Motor neuron (in vitro differentiated cells): ENCODE measurements around the gene PEX19. TPM values are rescaled to one million over a fixed set of nuclear protein-coding genes. Genes with fewer than 3 reads are reported as not detected.

Experiments used
- ATAC-seq, 8 experiments: fragments of 200-7000 bp; cut with Tn5 transposase; replicated peaks in 6 of 8; 2 replicates each; pipeline ENCODE4 v1.8.0; 2021; ENCODE audit warnings: mild to moderate bottlenecking in 8 of 8, moderate library complexity in 8 of 8
- H3K27ac ChIP-seq, 2 donors: fragments of 250-450 bp; sonication (Bioruptor Pico); 2 replicates each; pipeline ENCODE4 v1.9.0; 2021; ENCODE audit warnings: antibody characterized with exemption in 2 of 2, mild to moderate bottlenecking in 2 of 2, moderate library complexity in 1 of 2
- H3K4me1 ChIP-seq, 2 donors: fragments of 250-450 bp; sonication (Bioruptor Pico); replicated peaks in 1 of 2; 2 replicates each; pipeline ENCODE4 v1.6.1; 2021; ENCODE audit warnings: antibody characterized with exemption in 2 of 2, mild to moderate bottlenecking in 2 of 2, moderate library complexity in 1 of 2
- H3K4me3 ChIP-seq, 5 donors: fragments of 250-450 bp; sonication (Bioruptor Pico); 2 replicates each; pipeline ENCODE4 v1.9.0; 2021; ENCODE audit warnings: antibody characterized with exemption in 5 of 5, mild to moderate bottlenecking in 5 of 5, moderate library complexity in 4 of 5
- WGBS, 10 experiments: fragments of 450-650 bp; shearing (Covaris generic); methylation state at CpG; one replicate each; pipeline ENCODE4 v1.0.0; 2022; 5-methylcytosine and 5-hydroxymethylcytosine counted together
- in situ Hi-C, 9 experiments: fragments of 400-800 bp; cut with MboI; loops; one replicate each; pipeline ENCODE4 v1.15.0; 2021; ENCODE audit warnings: low sequenced_read_pairs in 9 of 9, low pct_unique_long_range_greater_than_20kb in 2 of 9; ENCODE audit not compliant: unreplicated experiment in 9 of 9
- total RNA-seq, 8 experiments: library from RNA; unstranded; fragments of 300-600 nt; gene quantifications; 2 replicates each; pipeline versions ENCODE4 v1.2.3 to v1.2.4, GENCODE V29; 2022

PEX19 gene
- total RNA-seq, 8 experiments from 2014 or later, result 27.4 to 55.5 (median 41.3) TPM

DNA sequence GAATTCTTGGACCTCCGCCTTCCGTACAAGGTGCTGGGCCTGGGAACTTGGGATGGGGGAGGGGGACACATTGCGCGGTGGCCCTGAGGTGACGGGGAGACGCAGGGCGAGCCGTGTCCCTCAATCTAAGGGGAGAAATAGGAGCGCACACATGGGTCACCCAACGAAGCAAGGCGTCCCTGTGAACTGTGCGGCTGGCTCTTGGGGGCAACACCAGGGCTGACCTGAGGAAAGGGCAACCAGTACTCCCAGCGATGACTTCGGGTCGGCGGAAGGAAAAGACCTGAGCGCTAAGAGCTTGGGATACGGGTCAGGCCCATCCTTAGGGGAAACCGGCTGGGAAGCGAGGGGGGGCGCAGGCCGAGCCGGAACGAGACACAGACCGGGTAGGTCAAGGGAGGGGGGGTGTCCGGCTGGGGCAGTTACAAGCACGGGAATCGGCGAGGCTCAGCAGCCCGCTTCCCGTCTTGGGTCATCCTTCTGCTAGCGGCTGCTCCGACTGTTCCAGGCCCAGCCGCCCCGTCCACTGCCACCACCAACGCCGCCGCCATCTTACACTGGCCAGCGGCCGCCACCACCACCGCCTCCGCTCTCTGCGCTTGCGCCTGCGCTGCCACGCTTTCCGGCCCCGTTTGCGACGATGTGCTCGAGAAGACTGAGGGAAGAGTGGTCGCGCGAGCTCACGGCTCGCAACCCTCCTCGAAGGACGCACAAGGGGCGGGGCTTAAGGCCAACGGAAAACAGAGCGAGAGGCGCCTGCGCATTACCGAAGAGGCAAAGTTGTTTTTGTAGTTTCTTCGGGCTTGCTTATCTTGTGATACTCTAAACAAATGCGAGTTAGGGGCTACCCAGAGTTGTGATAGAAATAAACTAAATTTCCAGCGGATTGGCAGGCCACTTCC is 22.8 kb downstream of the PEX19 start, which contains the start of gene DCAF8:
TSS of gene DCAF8 (minus strand) at position 657 of the 902 bp plus-strand sequence. CDS start 18,541 bp downstream, outside the sequence.
- Histone ChIP-seq H3K27ac (peak within 1 kb of the TSS; percentile 91 to 98), H3K4me1 (peaks cover 13 to 21% of the 10 kb centered on the region in 2 donors), H3K4me3 (peak within 1 kb of the TSS; percentile 55 to 84 (median 77))
- 0 to 3% (median 1%) methylated on average over 2 to 34 of the region's 67 CpGs; no CpG with 5 or more reads in 2 of the 10 experiments for WGBS, 10 experiments
- in situ Hi-C loops, result no loop called here
- ATAC-seq, result peak; percentile 89 to 98 (median 96)

DNA sequence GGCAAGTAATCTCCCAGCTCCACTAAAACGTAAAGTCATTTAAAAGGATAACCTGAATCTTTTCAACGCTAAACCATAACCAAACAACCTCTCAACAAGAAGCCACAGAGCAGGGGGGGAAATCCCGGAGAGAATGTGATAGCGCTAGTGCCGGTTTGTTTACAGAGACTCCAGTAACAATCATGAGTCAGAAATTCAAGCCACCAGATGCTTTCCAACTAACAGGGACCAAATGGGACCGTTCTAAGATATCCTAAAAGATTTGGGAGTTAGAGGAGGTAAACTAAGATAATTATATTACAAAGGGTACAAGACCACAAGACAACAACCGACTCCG is 23.4 kb downstream of the PEX19 start:
- Histone ChIP-seq H3K4me1 (peaks cover 13 to 23% of the 10 kb centered on the region in 2 donors), H3K27ac (peak overlapping the region; percentile 91 to 98), H3K4me3 (peak overlapping the region; percentile 55 to 84 (median 77))
- in situ Hi-C loops, result no loop called here
- 0 to 10% (median 0%) methylated on average over 2 to 8 of the region's 8 CpGs; no CpG with 5 or more reads in 1 of the 10 experiments for WGBS, 10 experiments
- peak; percentile 4 to 47 (median 19) for ATAC-seq

DNA sequence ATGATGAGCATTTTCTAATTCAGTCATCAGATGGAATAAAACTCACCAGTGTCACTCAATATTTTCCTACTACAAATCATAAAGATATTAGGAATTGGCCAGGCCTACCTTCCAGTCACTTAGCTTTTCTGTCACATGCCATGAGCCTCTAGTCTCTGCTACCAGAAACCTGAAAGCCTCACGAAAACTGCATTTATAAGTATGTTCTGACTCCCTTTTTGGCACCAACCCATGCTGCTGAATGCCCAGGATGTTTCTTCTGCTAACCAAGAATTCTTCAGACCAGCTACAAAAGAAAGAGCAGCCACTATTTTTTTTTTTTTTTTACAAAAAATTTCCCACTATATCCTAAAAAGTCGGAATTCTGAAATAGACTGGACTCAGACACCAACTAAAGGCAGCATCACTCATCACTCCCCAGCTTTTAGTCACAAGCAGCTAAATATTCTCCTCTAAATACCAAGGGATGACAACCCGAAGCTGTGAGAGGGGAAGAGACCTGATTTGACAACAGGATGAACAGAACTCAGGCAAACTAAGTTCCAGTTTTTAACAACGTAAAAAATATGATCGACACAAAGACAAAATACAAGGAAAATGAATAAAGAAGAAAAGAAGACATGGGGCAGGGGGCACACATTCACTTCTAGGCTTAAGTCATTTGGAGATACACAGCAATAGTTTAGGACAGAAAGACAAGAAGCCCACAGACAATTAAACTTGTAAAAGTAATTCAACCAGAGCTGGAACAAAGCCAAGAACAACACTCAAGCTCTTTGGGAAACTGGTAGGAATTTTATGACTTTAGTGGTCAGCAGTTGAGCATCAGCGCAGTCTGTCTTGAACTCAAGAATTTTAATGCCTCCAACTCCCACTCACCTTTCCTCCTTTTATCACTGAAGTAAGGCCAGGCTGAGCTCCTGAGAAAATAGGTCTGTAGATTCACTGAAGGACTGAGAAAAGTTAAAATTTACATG is 24.2 kb downstream of the PEX19 start:
- Histone ChIP-seq H3K4me3 (peak overlapping the region; percentile 55 to 84 (median 77)), H3K27ac (peak overlapping the region in 1 of 2 donors; percentile 98), H3K4me1 (peaks cover 13 to 28% of the 10 kb centered on the region in 2 donors)
- in situ Hi-C loops, result no loop called here
- ATAC-seq, result peak in 1 of 8 experiments; percentile 23
- 14 to 93% (median 38%) methylated on average over 2 to 6 of the region's 6 CpGs for WGBS, 10 experiments

DNA sequence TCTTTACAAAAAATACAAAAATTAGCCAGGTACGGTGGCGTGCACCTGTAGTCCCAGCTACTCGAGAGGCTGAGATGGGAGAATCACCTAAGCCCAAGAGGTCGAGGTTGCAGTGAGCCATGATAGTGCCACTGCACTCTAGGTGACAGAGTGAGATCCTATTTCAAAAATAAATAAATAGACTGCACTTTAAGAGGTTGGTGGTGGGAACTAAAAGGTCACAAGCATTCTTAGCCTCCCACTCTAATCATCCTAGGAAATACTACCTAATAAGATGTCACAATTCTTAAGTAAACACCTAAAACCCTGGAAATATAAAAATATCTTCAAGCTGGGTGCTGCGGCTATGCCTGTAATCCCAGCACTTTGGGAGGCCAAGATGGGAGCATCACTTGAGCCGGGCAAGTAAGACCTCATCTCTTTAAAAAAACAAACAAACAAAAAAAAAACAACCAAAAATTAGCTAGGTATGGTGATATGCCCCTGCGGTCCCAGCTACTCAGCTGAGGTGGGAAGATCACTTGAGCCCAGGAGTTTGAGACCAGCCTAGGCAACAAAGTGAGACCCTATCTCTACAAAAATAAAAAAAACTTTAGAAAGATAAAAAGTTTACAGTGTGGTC is 26.6 kb downstream of the PEX19 start:
- Histone ChIP-seq H3K4me1 (peaks cover 13 to 28% of the 10 kb centered on the region in 2 donors), H3K4me3 (no peak overlapping the region), H3K27ac (no peak overlapping the region)
- in situ Hi-C loops, result no loop called here
- 89 to 100% (median 98%) methylated on average over 2 to 7 of the region's 7 CpGs; no CpG with 5 or more reads in 1 of the 10 experiments for WGBS, 10 experiments
- no peak for ATAC-seq

DNA sequence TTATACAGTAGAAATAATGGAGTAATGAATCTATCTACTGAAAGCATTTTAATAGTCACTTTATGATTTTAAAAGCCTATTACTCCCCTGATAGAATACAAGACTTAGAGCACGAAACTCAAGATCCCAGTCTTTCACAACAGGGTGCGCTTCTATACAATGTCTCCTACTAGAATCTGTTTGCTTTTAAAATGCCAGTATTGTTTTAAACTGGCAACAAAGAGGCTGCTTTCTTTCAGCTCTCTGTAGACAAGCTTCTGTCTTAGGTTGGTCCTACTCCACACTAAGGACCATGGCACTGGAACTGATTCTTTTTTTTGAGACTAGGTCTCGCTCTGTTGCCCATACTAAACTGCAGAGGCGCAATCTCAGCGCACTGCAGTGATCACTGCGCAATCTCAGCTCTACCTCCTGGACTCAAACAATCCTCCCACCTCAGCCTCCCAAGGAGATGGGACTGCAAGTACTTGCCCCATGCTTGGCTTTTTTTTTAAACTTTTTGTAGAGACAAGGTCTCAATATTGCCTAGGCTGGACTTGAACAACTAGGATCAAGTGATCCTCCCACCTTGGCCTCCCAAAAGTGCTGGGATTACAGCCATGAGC is 27.4 kb downstream of the PEX19 start:
- no peak overlapping the region for H3K27ac ChIP-seq
- 89 to 100% (median 96%) methylated on average over 1 to 6 of the region's 6 CpGs for WGBS, 10 experiments
- in situ Hi-C loops, result no loop called here

DNA sequence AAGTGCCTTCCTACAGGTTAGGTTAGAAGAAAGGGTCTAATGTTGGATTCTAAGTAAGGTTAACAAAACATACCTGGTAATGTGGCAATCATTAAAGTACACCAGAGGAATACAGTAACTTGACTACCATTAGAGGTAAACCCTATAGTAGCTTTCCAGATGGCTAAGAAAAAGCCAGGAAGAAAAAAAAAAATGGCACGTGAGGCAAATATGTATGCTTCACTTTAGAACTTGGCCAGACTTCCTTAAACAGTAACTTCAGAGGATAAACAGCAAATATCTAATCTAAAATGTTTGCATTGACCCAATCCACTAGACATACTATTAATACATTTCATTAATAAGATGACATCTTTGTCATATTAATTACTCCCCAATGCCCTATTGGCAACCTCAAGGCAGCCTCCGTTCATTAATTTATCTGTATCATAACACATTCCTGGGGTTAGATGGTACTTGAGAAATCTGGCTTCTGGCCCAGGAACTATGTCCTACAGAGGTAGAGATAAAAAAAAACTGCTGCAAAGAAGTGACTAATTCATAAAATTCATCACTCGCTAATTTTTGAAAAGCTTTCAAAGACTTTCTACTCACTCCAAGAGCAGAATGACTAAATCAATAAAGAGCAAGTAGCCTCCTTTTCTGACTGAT is 28.4 kb downstream of the PEX19 start:
- H3K4me1 ChIP-seq, result peaks cover 13 to 23% of the 10 kb centered on the region in 2 donors
- no peak overlapping the region for H3K27ac ChIP-seq
- 14 to 98% (median 88%) methylated on average over 1 to 3 of the region's 3 CpGs; no CpG with 5 or more reads in 2 of the 10 experiments for WGBS, 10 experiments
- ATAC-seq, result no peak
- in situ Hi-C loops, result no loop called here
- H3K4me3 ChIP-seq, result no peak overlapping the region

More for the DNA sequence above, 27.4 kb downstream of the PEX19 start:
- no peak for ATAC-seq
- H3K4me3 ChIP-seq, result no peak overlapping the region
- peaks cover 10 to 23% of the 10 kb centered on the region in 2 donors for H3K4me1 ChIP-seq

DNA sequence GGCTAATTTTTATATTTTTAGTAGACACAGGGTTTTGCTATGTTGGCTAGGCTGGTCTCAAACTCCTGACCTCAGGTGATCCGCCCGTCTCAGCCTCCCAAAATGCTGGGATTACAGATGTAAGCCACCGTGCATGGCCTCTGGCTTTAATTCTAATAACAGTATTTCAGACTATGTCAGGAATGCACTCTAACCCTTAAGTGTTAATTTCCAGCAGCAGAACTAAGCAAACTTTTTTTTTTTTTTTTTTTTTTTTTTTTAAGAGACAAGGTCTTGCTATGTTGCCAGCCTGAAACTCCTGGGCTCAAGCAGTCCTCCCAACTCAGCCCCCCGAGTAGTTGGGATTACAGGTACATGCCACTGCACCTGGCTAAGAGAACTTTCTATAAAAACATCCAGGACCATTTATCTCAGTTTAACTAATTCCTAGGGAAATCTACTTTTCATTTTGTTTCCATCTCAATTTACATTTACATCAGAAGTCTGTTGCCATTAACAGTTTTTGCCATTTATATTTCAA is 29.1 kb downstream of the PEX19 start:
- peaks cover 13 to 24% of the 10 kb centered on the region in 2 donors for H3K4me1 ChIP-seq
- in situ Hi-C loops, result no loop called here
- WGBS, 10 experiments, result 60 to 100% (median 96%) methylated on average over 2 to 4 of the region's 4 CpGs; no CpG with 5 or more reads in 4 of the 10 experiments
- H3K27ac ChIP-seq, result no peak overlapping the region
- ATAC-seq, result no peak
- no peak overlapping the region for H3K4me3 ChIP-seq

DNA sequence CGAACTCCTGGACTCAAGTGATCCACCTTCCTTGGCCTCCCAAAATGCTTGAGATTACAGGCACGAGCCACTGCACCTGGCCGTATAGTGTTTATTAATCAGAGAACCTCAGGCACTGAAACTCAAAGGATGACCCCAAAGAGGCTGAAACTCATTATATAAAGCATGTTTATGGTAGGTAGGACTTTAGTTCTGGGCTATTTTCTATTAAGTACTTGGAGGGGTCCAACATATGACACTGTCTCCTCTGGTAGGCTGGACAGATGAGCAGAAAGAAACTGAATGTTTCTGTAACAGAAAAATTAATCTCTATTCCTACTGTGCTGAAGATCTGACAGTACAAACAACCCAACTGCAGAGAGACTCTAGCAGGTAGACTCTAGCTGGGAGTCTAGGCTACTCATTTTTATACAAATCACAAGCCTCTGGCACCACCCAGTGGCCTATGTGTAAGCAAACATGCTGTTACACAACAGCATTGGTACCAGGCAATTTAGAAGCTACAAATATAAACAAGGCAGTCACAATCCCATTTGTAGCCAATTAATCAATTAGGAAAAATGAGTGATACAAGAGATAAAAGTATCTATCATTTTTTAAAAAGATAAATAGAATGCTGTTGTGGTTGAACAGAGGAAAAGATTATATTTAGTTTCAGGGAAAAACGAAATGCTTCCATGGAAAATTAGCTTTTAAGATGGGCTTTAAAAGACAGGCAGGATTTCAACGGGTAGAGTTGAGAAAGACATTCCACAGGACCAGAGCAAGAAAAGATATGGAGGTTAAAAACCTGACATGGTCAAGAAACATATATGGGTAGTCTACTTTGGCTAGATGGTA is 33.0 kb downstream of the PEX19 start:
- in situ Hi-C loops, result no loop called here
- peak; percentile 98 to 100 (median 100) for ATAC-seq
- Histone ChIP-seq H3K4me1 (peaks cover 2 to 13% of the 10 kb centered on the region in 2 donors), H3K4me3 (no peak overlapping the region), H3K27ac (no peak overlapping the region)
- 30 to 81% (median 64%) methylated on average over 2 to 5 of the region's 5 CpGs for WGBS, 10 experiments

DNA sequence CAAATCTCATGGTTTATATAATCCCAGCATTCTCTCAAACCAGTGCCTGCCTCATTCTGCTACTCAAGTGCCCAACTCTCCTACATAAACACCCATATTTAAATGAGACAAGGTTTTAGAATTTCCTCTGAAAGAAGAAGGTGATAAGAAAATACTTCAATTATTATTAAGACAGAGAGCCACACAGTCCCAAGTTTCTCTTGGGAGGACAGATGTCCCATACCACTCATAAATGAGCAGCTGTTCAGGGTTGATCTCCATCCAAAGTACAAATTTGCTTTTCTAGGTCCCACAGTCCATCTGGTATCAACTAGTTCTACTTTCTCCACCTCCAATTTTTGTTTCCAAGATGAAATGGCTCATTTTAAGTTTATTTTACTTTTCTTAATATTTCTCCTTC is 33.9 kb downstream of the PEX19 start:
- H3K4me3 ChIP-seq, result no peak overlapping the region
- in situ Hi-C loops, result no loop called here

DNA sequence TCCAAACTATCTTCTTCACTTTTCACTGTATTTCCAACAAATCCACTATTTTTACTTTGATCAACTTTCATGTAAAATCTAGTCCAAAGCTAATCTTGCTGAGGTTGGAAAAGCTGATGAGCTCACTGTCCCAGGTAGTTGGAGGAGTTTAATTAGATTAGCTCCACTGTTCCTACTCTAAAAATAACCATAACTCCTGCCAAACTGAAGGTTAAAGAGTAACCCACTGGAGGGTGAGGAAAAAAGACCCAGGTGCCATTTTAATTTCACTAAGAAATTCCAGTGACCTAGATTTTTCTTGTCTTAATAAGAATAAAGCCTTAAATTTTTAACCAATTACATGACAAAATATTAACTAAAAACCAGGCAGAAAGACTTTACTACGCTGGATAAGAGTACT is 37.9 kb downstream of the PEX19 start:
- no peak overlapping the region for H3K27ac ChIP-seq
- H3K4me3 ChIP-seq, result no peak overlapping the region
- ATAC-seq, result no peak
- peaks cover 2 to 15% of the 10 kb centered on the region in 2 donors for H3K4me1 ChIP-seq
- in situ Hi-C loops, result loop anchor here in 1 of 9 experiments (25.0 kb wide), 1 partner anchor 310 kb away; the partner anchor contains the start of genes IGSF9 and TAGLN2
- WGBS, 10 experiments, result 79 to 100% (median 100%) methylated on average over 1 of the region's 1 CpG; no CpG with 5 or more reads in 1 of the 10 experiments

More for the DNA sequence above, 33.9 kb downstream of the PEX19 start:
- ATAC-seq, result no peak
- peaks cover 2 to 7% of the 10 kb centered on the region in 2 donors for H3K4me1 ChIP-seq
- H3K27ac ChIP-seq, result no peak overlapping the region

DNA sequence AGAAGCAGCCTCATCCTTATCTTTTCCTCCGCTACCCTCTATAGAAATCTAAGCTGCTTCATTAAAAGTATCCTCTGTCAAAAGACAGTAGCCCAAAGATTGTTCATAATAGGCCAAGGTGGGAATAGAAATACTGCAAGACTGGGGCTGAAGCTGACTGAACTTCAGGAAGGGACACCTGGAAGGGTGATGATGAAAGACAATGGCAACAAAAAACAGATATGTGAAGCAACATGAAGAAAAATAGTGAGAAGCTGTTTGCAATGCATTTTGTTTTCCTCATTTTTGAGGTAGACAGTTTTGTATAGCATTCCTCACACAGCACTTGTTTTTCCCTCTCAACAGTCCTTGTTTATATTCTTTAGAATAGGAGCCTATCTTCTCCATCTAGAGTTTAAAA is 39.5 kb downstream of the PEX19 start:
- no peak overlapping the region for H3K27ac ChIP-seq

More for the DNA sequence above, 39.5 kb downstream of the PEX19 start:
- in situ Hi-C loops, result loop anchor here in 1 of 9 experiments (25.0 kb wide), 1 partner anchor 308 kb away; the partner anchor contains the start of genes IGSF9 and TAGLN2
- no peak for ATAC-seq
- WGBS, 10 experiments, result 43 to 100% (median 92%) methylated on average over 1 of the region's 1 CpG; no CpG with 5 or more reads in 2 of the 10 experiments
- Histone ChIP-seq H3K4me3 (no peak overlapping the region), H3K4me1 (peaks cover 0 to 8% of the 10 kb centered on the region in 2 donors)
